H1 (cell line): ENCODE measurements around the gene ARFRP1. TPM values are rescaled to one million over a fixed set of nuclear protein-coding genes. Genes with fewer than 3 reads are reported as not detected.

Experiments used
- BRCA1 ChIP-seq: IDR thresholded peaks from 2 replicates; pipeline ENCODE4 v1.6.1; 2012; ENCODE audit warnings: low read depth, low read length, improper control_type of control experiment
- E2F6 ChIP-seq: IDR thresholded peaks from 2 replicates; pipeline ENCODE4 v1.6.1; 2012; ENCODE audit warnings: inconsistent platforms
- EP300 ChIP-seq, 2 experiments: IDR thresholded peaks; 1 replicate in 1 of 2; 2 replicates in 1 of 2; pipeline ENCODE4 v1.6.1; 2011 to 2012; ENCODE audit warnings: low read depth in 2 of 2, low read length in 2 of 2, mild to moderate bottlenecking in 2 of 2, borderline replicate concordance in 1 of 2, inconsistent platforms in 1 of 2, moderate library complexity in 1 of 2
- HDAC2 ChIP-seq, 2 experiments: fragments of 300-600 bp in 1 of 2; sonication (generic) in 1 of 2; IDR thresholded peaks; 2 replicates each; pipeline ENCODE4 v1.6.1; 2011 to 2012; ENCODE audit warnings: low read depth in 2 of 2, low read length in 2 of 2, mild to moderate bottlenecking in 2 of 2, moderate library complexity in 2 of 2, borderline replicate concordance in 1 of 2, inconsistent platforms in 1 of 2
- JUND ChIP-seq: IDR thresholded peaks from 2 replicates; pipeline ENCODE4 v1.6.1; 2011; ENCODE audit warnings: mild to moderate bottlenecking, improper control_type of control experiment, low read length
- KDM5A ChIP-seq: fragments of 200-600 bp; IDR thresholded peaks from 2 replicates; pipeline ENCODE4 v1.7.1; 2012; ENCODE audit warnings: mild to moderate bottlenecking, low read length, inconsistent platforms, mixed read lengths
- NRF1 ChIP-seq: IDR thresholded peaks from 2 replicates; pipeline ENCODE4 v1.6.1; 2011; ENCODE audit warnings: mild to moderate bottlenecking, low read depth, low read length, improper control_type of control experiment
- RFX5 ChIP-seq: IDR thresholded peaks from 2 replicates; pipeline ENCODE4 v1.6.1; 2011; ENCODE audit warnings: low read depth, low read length, improper control_type of control experiment, borderline replicate concordance
- SAP30 ChIP-seq: fragments of 300-600 bp; sonication (generic); IDR thresholded peaks from 2 replicates; pipeline ENCODE4 v1.7.1; 2012; ENCODE audit warnings: low read length, moderate library complexity, mild to moderate bottlenecking, inconsistent platforms; ENCODE audit not compliant: insufficient read depth, insufficient replicate concordance
- SIRT6 ChIP-seq: IDR thresholded peaks from one replicate; pipeline ENCODE4 v1.7.1; 2012; ENCODE audit warnings: low read length, inconsistent platforms
- SP2 ChIP-seq: IDR thresholded peaks from 2 replicates; pipeline ENCODE4 v1.6.1; 2012; ENCODE audit warnings: mild to moderate bottlenecking, low read length, inconsistent platforms
- SRF ChIP-seq: IDR thresholded peaks from 2 replicates; pipeline ENCODE4 v1.6.1; 2011; ENCODE audit warnings: mild to moderate bottlenecking, low read depth, low read length, moderate library complexity
- SUZ12 ChIP-seq: fragments of 200-600 bp; sonication (generic); IDR thresholded peaks from 2 replicates; pipeline ENCODE4 v1.6.1; 2012; ENCODE audit warnings: mild to moderate bottlenecking, inconsistent platforms, low read length, moderate library complexity, mixed read lengths
- polyA plus RNA-seq, 7 experiments: library from polyadenylated mRNA; depleted of rRNA in 3 of 7; stranded (reverse) in 5 of 7; unstranded in 2 of 7; fragments of >200 nt in 5 of 7; fragments of 200-250 nt in 2 of 7; gene quantifications; 1 replicate in 5 of 7; 2 replicates in 1 of 7; 4 replicates in 1 of 7; pipeline versions ENCODE4 v1.2.1 to v1.2.3, GENCODE V29; 2011 to 2013; ENCODE audit warnings: missing spikeins in 2 of 7, mixed read lengths in 2 of 7
- total RNA-seq: library from RNA; stranded (reverse); fragmentation: NEBNext Ultra II Directional; extraction: Animal tissue kit (Norgen Biotek cat#: 25700); gene quantifications from 2 replicates; pipeline ENCODE4 v1.2.1, GENCODE V29; 2021
- TF ChIP-seq, protein P1 (sequence below): IDR thresholded peaks from 2 replicates; pipeline ENCODE4 v1.6.1; 2012; ENCODE audit warnings: low read length, inconsistent platforms
- TF ChIP-seq, protein P2 (sequence below), 3 experiments: IDR thresholded peaks; 1 replicate in 2 of 3; 2 replicates in 1 of 3; pipeline versions ENCODE4 v1.5.1 to v1.6.1; 2011; ENCODE audit warnings: low read length in 3 of 3, mild to moderate bottlenecking in 3 of 3, inconsistent platforms in 2 of 3, low read depth in 1 of 3, moderate library complexity in 1 of 3; ENCODE audit not compliant: insufficient read depth in 1 of 3; ENCODE audit errors: control extremely low read depth in 1 of 3
- TF ChIP-seq, protein P3 (sequence below): IDR thresholded peaks from 2 replicates; pipeline ENCODE4 v1.6.1; 2011; ENCODE audit warnings: low read length, improper control_type of control experiment
- TF ChIP-seq, protein P4 (sequence below): IDR thresholded peaks from 2 replicates; pipeline ENCODE4 v1.6.1; 2011; ENCODE audit warnings: low read depth, mild to moderate bottlenecking, low read length; ENCODE audit not compliant: insufficient read depth

The ARFRP1 gene
- total and polyA plus RNA-seq, 2 of the 8 experiments (the other 6 are each of a cell fraction or from before 2014, with no cell fraction given): 12.9 to 22.9 TPM

- TF ChIP-seq RFX5 (no peak), BRCA1 (no peak), JUND (no peak), KDM5A (no peak), SRF (no peak), SP2 (no peak), SUZ12 (no peak), EP300 (IDR thresholded peaks at IDR 0.05; ENCODE audit: borderline replicate concordance in 1 of 2, low read depth in 2 of 2, low read length in 2 of 2) (no peak), SIRT6 (no peak), HDAC2 (IDR thresholded peaks at IDR 0.05; ENCODE audit: borderline replicate concordance in 1 of 2, low read depth in 2 of 2, low read length in 2 of 2) (no peak; a peak in 1 of 4 replicates), NRF1 (no peak), E2F6 (no peak), SAP30 (no peak)
- TF ChIP-seq, protein P1, sequence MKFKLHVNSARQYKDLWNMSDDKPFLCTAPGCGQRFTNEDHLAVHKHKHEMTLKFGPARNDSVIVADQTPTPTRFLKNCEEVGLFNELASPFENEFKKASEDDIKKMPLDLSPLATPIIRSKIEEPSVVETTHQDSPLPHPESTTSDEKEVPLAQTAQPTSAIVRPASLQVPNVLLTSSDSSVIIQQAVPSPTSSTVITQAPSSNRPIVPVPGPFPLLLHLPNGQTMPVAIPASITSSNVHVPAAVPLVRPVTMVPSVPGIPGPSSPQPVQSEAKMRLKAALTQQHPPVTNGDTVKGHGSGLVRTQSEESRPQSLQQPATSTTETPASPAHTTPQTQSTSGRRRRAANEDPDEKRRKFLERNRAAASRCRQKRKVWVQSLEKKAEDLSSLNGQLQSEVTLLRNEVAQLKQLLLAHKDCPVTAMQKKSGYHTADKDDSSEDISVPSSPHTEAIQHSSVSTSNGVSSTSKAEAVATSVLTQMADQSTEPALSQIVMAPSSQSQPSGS: no peak
- TF ChIP-seq, protein P2, sequence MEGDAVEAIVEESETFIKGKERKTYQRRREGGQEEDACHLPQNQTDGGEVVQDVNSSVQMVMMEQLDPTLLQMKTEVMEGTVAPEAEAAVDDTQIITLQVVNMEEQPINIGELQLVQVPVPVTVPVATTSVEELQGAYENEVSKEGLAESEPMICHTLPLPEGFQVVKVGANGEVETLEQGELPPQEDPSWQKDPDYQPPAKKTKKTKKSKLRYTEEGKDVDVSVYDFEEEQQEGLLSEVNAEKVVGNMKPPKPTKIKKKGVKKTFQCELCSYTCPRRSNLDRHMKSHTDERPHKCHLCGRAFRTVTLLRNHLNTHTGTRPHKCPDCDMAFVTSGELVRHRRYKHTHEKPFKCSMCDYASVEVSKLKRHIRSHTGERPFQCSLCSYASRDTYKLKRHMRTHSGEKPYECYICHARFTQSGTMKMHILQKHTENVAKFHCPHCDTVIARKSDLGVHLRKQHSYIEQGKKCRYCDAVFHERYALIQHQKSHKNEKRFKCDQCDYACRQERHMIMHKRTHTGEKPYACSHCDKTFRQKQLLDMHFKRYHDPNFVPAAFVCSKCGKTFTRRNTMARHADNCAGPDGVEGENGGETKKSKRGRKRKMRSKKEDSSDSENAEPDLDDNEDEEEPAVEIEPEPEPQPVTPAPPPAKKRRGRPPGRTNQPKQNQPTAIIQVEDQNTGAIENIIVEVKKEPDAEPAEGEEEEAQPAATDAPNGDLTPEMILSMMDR (IDR thresholded peaks at IDR 0.05; ENCODE audit: control extremely low read depth in 1 of 3, insufficient read depth in 1 of 3, low read depth in 1 of 3, low read length in 3 of 3): peak in 1 of 3 experiments; percentile 5; a peak in 1 of 4 replicates
- TF ChIP-seq, protein P3, sequence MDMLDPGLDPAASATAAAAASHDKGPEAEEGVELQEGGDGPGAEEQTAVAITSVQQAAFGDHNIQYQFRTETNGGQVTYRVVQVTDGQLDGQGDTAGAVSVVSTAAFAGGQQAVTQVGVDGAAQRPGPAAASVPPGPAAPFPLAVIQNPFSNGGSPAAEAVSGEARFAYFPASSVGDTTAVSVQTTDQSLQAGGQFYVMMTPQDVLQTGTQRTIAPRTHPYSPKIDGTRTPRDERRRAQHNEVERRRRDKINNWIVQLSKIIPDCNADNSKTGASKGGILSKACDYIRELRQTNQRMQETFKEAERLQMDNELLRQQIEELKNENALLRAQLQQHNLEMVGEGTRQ: no peak
- TF ChIP-seq, protein P4, sequence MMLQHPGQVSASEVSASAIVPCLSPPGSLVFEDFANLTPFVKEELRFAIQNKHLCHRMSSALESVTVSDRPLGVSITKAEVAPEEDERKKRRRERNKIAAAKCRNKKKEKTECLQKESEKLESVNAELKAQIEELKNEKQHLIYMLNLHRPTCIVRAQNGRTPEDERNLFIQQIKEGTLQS: no peak
Measured at GRCh38 chr20:63740627-63741353, 33.0 kb upstream of the ARFRP1 start (continued).
